K562 (cell line): ENCODE measurements around the gene PRSS57. TPM values are rescaled to one million over a fixed set of nuclear protein-coding genes. Genes with fewer than 3 reads are reported as not detected.

ENCODE experiments used
- ADNP ChIP-seq: fragments of 200-800 bp; sonication (Bioruptor generic); IDR thresholded peaks from 2 replicates; pipeline ENCODE4 v1.6.1; 2016; ENCODE audit warnings: missing genetic modification characterization, missing compliant biosample characterization
- GTF2F1 ChIP-seq: IDR thresholded peaks from 2 replicates; pipeline ENCODE4 v1.6.1; 2011; ENCODE audit warnings: low read depth, low read length, improper control_type of control experiment
- HDGF ChIP-seq: fragments of 450-650 bp; IDR thresholded peaks from 2 replicates; pipeline ENCODE4 v1.6.1; 2016
- HOMEZ ChIP-seq: fragments of 250-450 bp; sonication (Bioruptor Pico); IDR thresholded peaks from 2 replicates; pipeline ENCODE4 v1.4.0; 2020; ENCODE audit warnings: mild to moderate bottlenecking, moderate library complexity
- NR4A1 ChIP-seq, 2 experiments: fragments of 250-450 bp in 1 of 2; fragments of 450-650 bp in 1 of 2; sonication (Bioruptor Pico) in 1 of 2; IDR thresholded peaks; 2 replicates each; pipeline versions ENCODE4 v1.4.0 to v1.6.1; 2016 to 2020; ENCODE audit warnings: mild to moderate bottlenecking in 2 of 2, missing compliant biosample characterization in 1 of 2, missing genetic modification characterization in 1 of 2, moderate library complexity in 1 of 2
- POLR2B ChIP-seq: fragments of 450-650 bp; IDR thresholded peaks from 2 replicates; pipeline ENCODE4 v1.6.1; 2018; ENCODE audit warnings: low read depth; ENCODE audit not compliant: partially characterized antibody
- PTTG1 ChIP-seq: fragments of 450-650 bp; IDR thresholded peaks from 2 replicates; pipeline ENCODE4 v1.6.1; 2016; ENCODE audit warnings: low read depth, mild to moderate bottlenecking, missing genetic modification characterization, missing compliant biosample characterization
- SOX6 ChIP-seq: fragments of 450-650 bp; IDR thresholded peaks from 2 replicates; pipeline ENCODE4 v1.6.1; 2014; ENCODE audit warnings: mild to moderate bottlenecking
- TCF7 ChIP-seq: sonication (generic); IDR thresholded peaks from 2 replicates; pipeline ENCODE4 v1.6.1; 2016; ENCODE audit warnings: antibody characterized with exemption, borderline replicate concordance
- TSC22D4 ChIP-seq: fragments of 450-650 bp; IDR thresholded peaks from 2 replicates; pipeline ENCODE4 v1.6.1; 2016; ENCODE audit warnings: missing genetic modification characterization, missing biosample characterization, control low read depth
- USF2 ChIP-seq: sonication (generic); formaldehyde crosslinking; IDR thresholded peaks from 2 replicates; pipeline ENCODE4 v1.5.0; 2020; ENCODE audit warnings: missing genetic modification reagents
- ZNF175 ChIP-seq: fragments of 200-800 bp; sonication (Bioruptor generic); IDR thresholded peaks from 2 replicates; pipeline ENCODE4 v1.6.1; 2016; ENCODE audit warnings: low read depth, mild to moderate bottlenecking, missing genetic modification characterization, missing compliant biosample characterization
- polyA plus RNA-seq, 8 experiments: library from polyadenylated mRNA; depleted of rRNA in 4 of 8; stranded (reverse) in 5 of 8; unstranded in 3 of 8; fragments of >200 nt; fragmentation: Nextera tagmentation in 2 of 8; fragmentation: Illumina TruSeq in 1 of 8; extraction: Ambion mirVana in 2 of 8; extraction: Trizol in 1 of 8; gene quantifications; 2 replicates each; pipeline versions ENCODE4 v1.2.1 to v1.2.3, GENCODE V29; 2011 to 2014; ENCODE audit warnings: inconsistent platforms in 1 of 8, missing spikeins in 1 of 8
- total RNA-seq, 7 experiments: library from RNA; depleted of rRNA in 6 of 7; stranded (reverse); fragments of >200 nt in 6 of 7; fragmentation: Illumina TruSeq in 2 of 7; extraction: Trizol in 2 of 7; gene quantifications; 2 replicates each; pipeline versions ENCODE4 v1.2.1 to v1.2.3, GENCODE V29; 2011 to 2021; ENCODE audit warnings: low replicate concordance in 1 of 7
- TF ChIP-seq, protein P1 (sequence below): fragments of 150-350 bp; IDR thresholded peaks from 2 replicates; pipeline ENCODE4 v1.6.1; 2014; ENCODE audit warnings: low read depth, mild to moderate bottlenecking, low read length, borderline replicate concordance
- TF ChIP-seq, protein P2 (sequence below), 2 experiments: fragments of 450-650 bp; IDR thresholded peaks; 2 replicates each; pipeline ENCODE4 v1.6.1; 2018; ENCODE audit warnings: mild to moderate bottlenecking in 2 of 2, low read depth in 1 of 2; ENCODE audit not compliant: partially characterized antibody in 2 of 2
- TF ChIP-seq, protein P3 (sequence below): fragments of 250-450 bp; sonication (Bioruptor Pico); IDR thresholded peaks from 2 replicates; pipeline ENCODE4 v1.8.0; 2022; ENCODE audit warnings: moderate library complexity, mild to moderate bottlenecking, inconsistent platforms

Gene PRSS57
- total and polyA plus RNA-seq, 9 of the 15 experiments (the other 6 are each of a cell fraction or from before 2014, with no cell fraction given), result 0.06 to 2.5 (median 1.3) TPM; not detected in 3

DNA sequence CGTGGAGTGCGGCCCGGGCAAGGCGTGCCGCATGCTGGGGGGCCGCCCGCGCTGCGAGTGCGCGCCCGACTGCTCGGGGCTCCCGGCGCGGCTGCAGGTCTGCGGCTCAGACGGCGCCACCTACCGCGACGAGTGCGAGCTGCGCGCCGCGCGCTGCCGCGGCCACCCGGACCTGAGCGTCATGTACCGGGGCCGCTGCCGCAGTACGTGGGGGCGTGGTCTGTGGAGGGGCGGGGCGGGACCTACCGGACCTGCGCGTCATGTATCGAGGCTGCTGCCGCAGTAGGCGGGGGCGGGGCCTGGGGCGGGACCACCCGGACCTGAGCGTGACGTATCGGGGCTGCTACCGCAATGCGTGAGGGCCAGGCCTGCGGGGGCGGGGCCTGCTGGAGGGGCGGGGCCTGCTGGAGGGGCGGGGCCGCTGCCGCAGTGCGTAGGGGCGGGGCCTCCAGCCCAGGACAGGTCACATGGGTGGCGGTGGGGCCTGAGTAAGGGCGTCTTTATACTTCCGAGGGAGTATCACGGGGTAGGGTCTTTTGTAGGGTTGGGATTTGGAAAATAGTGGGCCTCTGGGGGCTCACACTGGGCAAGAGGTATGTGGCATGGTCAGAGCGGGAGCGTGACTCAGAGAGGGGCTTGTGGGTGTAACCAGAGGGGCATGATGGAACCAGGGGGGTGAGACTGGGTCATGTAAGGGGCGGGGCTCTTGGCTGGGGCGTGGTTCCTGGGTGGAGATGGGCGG, 14.8 kb downstream of the PRSS57 start (continued):
- TF ChIP-seq, protein P1, sequence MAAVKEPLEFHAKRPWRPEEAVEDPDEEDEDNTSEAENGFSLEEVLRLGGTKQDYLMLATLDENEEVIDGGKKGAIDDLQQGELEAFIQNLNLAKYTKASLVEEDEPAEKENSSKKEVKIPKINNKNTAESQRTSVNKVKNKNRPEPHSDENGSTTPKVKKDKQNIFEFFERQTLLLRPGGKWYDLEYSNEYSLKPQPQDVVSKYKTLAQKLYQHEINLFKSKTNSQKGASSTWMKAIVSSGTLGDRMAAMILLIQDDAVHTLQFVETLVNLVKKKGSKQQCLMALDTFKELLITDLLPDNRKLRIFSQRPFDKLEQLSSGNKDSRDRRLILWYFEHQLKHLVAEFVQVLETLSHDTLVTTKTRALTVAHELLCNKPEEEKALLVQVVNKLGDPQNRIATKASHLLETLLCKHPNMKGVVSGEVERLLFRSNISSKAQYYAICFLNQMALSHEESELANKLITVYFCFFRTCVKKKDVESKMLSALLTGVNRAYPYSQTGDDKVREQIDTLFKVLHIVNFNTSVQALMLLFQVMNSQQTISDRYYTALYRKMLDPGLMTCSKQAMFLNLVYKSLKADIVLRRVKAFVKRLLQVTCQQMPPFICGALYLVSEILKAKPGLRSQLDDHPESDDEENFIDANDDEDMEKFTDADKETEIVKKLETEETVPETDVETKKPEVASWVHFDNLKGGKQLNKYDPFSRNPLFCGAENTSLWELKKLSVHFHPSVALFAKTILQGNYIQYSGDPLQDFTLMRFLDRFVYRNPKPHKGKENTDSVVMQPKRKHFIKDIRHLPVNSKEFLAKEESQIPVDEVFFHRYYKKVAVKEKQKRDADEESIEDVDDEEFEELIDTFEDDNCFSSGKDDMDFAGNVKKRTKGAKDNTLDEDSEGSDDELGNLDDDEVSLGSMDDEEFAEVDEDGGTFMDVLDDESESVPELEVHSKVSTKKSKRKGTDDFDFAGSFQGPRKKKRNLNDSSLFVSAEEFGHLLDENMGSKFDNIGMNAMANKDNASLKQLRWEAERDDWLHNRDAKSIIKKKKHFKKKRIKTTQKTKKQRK, result no peak
- TF ChIP-seq, protein P2, sequence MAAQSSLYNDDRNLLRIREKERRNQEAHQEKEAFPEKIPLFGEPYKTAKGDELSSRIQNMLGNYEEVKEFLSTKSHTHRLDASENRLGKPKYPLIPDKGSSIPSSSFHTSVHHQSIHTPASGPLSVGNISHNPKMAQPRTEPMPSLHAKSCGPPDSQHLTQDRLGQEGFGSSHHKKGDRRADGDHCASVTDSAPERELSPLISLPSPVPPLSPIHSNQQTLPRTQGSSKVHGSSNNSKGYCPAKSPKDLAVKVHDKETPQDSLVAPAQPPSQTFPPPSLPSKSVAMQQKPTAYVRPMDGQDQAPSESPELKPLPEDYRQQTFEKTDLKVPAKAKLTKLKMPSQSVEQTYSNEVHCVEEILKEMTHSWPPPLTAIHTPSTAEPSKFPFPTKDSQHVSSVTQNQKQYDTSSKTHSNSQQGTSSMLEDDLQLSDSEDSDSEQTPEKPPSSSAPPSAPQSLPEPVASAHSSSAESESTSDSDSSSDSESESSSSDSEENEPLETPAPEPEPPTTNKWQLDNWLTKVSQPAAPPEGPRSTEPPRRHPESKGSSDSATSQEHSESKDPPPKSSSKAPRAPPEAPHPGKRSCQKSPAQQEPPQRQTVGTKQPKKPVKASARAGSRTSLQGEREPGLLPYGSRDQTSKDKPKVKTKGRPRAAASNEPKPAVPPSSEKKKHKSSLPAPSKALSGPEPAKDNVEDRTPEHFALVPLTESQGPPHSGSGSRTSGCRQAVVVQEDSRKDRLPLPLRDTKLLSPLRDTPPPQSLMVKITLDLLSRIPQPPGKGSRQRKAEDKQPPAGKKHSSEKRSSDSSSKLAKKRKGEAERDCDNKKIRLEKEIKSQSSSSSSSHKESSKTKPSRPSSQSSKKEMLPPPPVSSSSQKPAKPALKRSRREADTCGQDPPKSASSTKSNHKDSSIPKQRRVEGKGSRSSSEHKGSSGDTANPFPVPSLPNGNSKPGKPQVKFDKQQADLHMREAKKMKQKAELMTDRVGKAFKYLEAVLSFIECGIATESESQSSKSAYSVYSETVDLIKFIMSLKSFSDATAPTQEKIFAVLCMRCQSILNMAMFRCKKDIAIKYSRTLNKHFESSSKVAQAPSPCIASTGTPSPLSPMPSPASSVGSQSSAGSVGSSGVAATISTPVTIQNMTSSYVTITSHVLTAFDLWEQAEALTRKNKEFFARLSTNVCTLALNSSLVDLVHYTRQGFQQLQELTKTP (IDR thresholded peaks at IDR 0.05; ENCODE audit: low read depth in 1 of 2, partially characterized antibody in 2 of 2), result peak in 1 of 2 experiments; percentile 27
- TF ChIP-seq SOX6 (no peak), NR4A1 (CRISPR knock-in tag; IDR thresholded peaks at IDR 0.05) (no peak), NR4A1 (tag; IDR thresholded peaks at IDR 0.05) (peak; percentile 59; the same call in 1 of the 2 replicates), HOMEZ (CRISPR knock-in tag) (no peak), PTTG1 (tag) (no peak), TCF7 (0 out of 2 replicates have a peak, but pooled peaks have one; percentile 2), POLR2B (peak; percentile 91), ZNF175 (CRISPR knock-in tag) (no peak), TSC22D4 (no peak), HDGF (peak; percentile 72; the same call in 1 of the 2 replicates), GTF2F1 (no peak), ADNP (tag) (no peak), USF2 (CRISPR knock-in tag) (peak; percentile 88)
- TF ChIP-seq, protein P3, sequence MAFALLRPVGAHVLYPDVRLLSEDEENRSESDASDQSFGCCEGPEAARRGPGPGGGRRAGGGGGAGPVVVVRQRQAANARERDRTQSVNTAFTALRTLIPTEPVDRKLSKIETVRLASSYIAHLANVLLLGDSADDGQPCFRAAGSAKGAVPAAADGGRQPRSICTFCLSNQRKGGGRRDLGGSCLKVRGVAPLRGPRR, result no peak
